SH-SY5Y (cell line): ENCODE results near the gene CLCN7.

Experiments
- GATA2 ChIP-seq: IDR thresholded peaks from 2 replicates; pipeline ENCODE4 v1.6.1; 2011; ENCODE audit warnings: mild to moderate bottlenecking, low read depth, low read length
- GATA3 ChIP-seq: IDR thresholded peaks from 2 replicates; pipeline ENCODE4 v1.6.1; 2011; ENCODE audit warnings: low read depth, mild to moderate bottlenecking, low read length, moderate library complexity

DNA sequence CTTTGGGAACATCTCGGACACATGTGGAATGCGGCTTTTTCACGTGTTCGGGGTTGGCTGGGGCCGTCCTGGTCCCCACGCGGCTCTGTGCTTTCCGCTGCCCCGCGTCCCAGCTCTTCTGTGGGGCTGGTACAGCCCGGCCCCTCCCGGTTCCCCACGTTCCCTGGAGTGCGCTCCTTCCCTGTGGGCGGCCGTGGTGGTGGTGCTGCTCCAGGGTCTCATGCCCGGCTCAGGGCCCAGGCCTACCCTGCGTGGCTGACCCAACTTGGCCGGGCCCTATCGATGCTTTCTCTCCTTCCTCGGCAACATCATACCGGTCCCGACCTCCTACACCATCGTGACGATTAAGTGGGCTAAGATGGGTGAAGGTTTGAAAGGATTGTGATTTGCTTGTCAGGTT is 21.6 kb upstream of the CLCN7 start:
- TF ChIP-seq GATA2 (no peak), GATA3 (no peak)
